HEK293 (cell line): Measurements from ENCODE around the gene TUBB2A.

ENCODE experiments used
- CTCF ChIA-PET: fragments of 350-600 bp; formaldehyde crosslinking; extraction: SDS; loops from one replicate; lab custom pipeline; 2021; ENCODE audit warnings: antibody characterized with exemption; lab: Yijun Ruan, JAX
- POLR2A ChIA-PET: fragments of 300-600 bp; formaldehyde crosslinking; extraction: SDS; loops from one replicate; lab custom pipeline; 2020; ENCODE audit warnings: antibody characterized with exemption, inconsistent platforms; lab: Yijun Ruan, JAX
- H3K27ac ChIP-seq: fragments of 200-500 bp; sonication (Bioruptor generic); 2 replicates; pipeline ENCODE4 v1.5.1; 2014; ENCODE audit warnings: low read depth, low read length, control low read depth, inconsistent platforms; ENCODE audit errors: extremely low read depth
- H3K36me3 ChIP-seq, 2 experiments: fragments of 200-500 bp in 1 of 2; sonication (Bioruptor generic) in 1 of 2; 1 replicate in 1 of 2; 2 replicates in 1 of 2; pipeline ENCODE4 v1.5.1; 2014 to 2017; ENCODE audit warnings: inconsistent platforms in 2 of 2, low read length in 2 of 2; ENCODE audit not compliant: control insufficient read depth in 2 of 2, insufficient read depth in 1 of 2
- H3K4me1 ChIP-seq: fragments of 200-500 bp; sonication (Bioruptor generic); 2 replicates; pipeline ENCODE4 v1.5.1; 2014; ENCODE audit warnings: mild to moderate bottlenecking, low read length, inconsistent platforms; ENCODE audit not compliant: control insufficient read depth, insufficient read depth
- H3K4me3 ChIP-seq: 2 replicates; pipeline ENCODE4 v1.5.1; 2011; ENCODE audit warnings: low read depth, mild to moderate bottlenecking, control low read depth, low read length, moderate library complexity
- H3K9me3 ChIP-seq: fragments of 200-500 bp; sonication (Bioruptor generic); 2 replicates; pipeline ENCODE4 v1.5.1; 2014; ENCODE audit warnings: low read depth, low read length, inconsistent platforms; ENCODE audit not compliant: control insufficient read depth, insufficient read depth
- FEZF1 ChIP-seq: fragments of 450-650 bp; formaldehyde crosslinking; IDR thresholded peaks from 2 replicates; pipeline ENCODE4 v1.5.1; 2016; ENCODE audit warnings: missing biosample characterization, missing genetic modification characterization
- GLIS1 ChIP-seq: fragments of 450-650 bp; formaldehyde crosslinking; IDR thresholded peaks from 2 replicates; pipeline ENCODE4 v1.5.1; 2016; ENCODE audit warnings: missing biosample characterization, missing genetic modification characterization
- GLIS2 ChIP-seq: fragments of 450-650 bp; formaldehyde crosslinking; IDR thresholded peaks from 2 replicates; pipeline ENCODE4 v1.5.1; 2016; ENCODE audit warnings: missing biosample characterization, missing genetic modification characterization
- SCRT2 ChIP-seq: fragments of 450-650 bp; formaldehyde crosslinking; IDR thresholded peaks from 2 replicates; pipeline ENCODE4 v1.5.1; 2016; ENCODE audit warnings: missing biosample characterization, missing genetic modification characterization
- TRIM28 ChIP-seq: IDR thresholded peaks from 2 replicates; pipeline ENCODE4 v1.6.1; 2011; ENCODE audit warnings: low read length, control low read depth, borderline replicate concordance
- ZNF10 ChIP-seq: fragments of 450-650 bp; formaldehyde crosslinking; IDR thresholded peaks from 2 replicates; pipeline ENCODE4 v1.5.1; 2017; ENCODE audit warnings: missing biosample characterization, missing genetic modification characterization
- ZNF239 ChIP-seq: fragments of 450-650 bp; formaldehyde crosslinking; IDR thresholded peaks from 2 replicates; pipeline ENCODE4 v1.5.1; 2016; ENCODE audit warnings: missing biosample characterization, missing genetic modification characterization
- ZNF473 ChIP-seq: fragments of 450-650 bp; formaldehyde crosslinking; IDR thresholded peaks from 2 replicates; pipeline ENCODE4 v1.5.1; 2017; ENCODE audit warnings: missing biosample characterization, missing genetic modification characterization
- ZNF501 ChIP-seq: fragments of 450-650 bp; formaldehyde crosslinking; IDR thresholded peaks from 2 replicates; pipeline ENCODE4 v1.5.1; 2016; ENCODE audit warnings: missing biosample characterization, missing genetic modification characterization
- ZNF510 ChIP-seq: fragments of 450-650 bp; formaldehyde crosslinking; IDR thresholded peaks from 2 replicates; pipeline ENCODE4 v1.5.1; 2018; ENCODE audit warnings: mild to moderate bottlenecking, missing genetic modification characterization, missing biosample characterization; ENCODE audit not compliant: insufficient replicate concordance
- ZNF521 ChIP-seq: fragments of 450-650 bp; formaldehyde crosslinking; IDR thresholded peaks from 2 replicates; pipeline ENCODE4 v1.5.1; 2017; ENCODE audit warnings: missing biosample characterization, mild to moderate bottlenecking, missing genetic modification characterization
- ZNF623 ChIP-seq: fragments of 450-650 bp; formaldehyde crosslinking; IDR thresholded peaks from 2 replicates; pipeline ENCODE4 v1.5.1; 2016; ENCODE audit warnings: missing biosample characterization, missing genetic modification characterization
- ZXDB ChIP-seq: fragments of 450-650 bp; formaldehyde crosslinking; IDR thresholded peaks from 2 replicates; pipeline ENCODE4 v1.5.1; 2016; ENCODE audit warnings: missing biosample characterization, missing genetic modification characterization
- TF ChIP-seq, protein P1 (sequence below): fragments of 450-650 bp; formaldehyde crosslinking; IDR thresholded peaks from 2 replicates; pipeline ENCODE4 v1.5.1; 2016; ENCODE audit warnings: missing biosample characterization, missing genetic modification characterization, low read depth
- TF ChIP-seq, protein P2 (sequence below): fragments of 450-650 bp; formaldehyde crosslinking; IDR thresholded peaks from 2 replicates; pipeline ENCODE4 v1.5.1; 2016; ENCODE audit warnings: missing biosample characterization, missing genetic modification characterization
- TF ChIP-seq, protein P3 (sequence below): fragments of 450-650 bp; formaldehyde crosslinking; IDR thresholded peaks from 2 replicates; pipeline ENCODE4 v1.5.1; 2016; ENCODE audit warnings: missing biosample characterization, missing genetic modification characterization

The TUBB2A gene

DNA sequence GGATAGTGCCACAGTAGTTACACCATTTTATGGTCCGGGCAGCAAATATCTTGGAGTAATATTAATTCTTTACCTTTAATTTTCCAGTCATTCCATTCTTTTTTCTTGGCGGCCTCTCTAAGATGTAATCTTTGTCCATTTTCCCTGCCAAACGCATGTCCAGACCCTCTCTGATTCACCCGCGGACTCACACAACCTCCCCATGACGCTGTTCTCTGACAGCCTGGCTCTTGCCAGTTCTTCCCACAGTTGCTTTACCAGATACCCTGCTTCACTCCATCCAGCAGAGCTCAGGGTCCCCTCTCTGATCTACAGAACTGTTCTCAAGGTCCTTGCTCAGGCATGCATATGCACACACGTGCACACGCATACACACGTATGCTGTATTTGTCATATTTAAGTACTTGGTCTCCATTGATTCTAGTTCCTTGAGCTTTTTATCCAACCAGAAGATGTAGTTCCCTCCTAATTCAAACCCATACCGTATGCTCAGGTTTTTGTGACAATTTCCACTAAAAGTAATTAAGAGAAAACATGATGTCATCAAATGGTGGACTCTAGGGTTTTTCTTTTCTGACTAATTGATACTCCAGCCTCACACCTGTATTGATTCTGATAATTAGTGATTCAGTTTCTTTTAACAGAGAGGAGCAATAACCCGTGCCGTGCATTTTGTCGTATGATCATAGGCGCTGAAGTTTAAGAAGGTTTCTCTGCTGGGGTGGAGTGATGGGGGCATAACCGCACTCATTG lies 28.8 kb downstream of the TUBB2A start:
- H3K36me3 ChIP-seq: peaks cover 6 to 38% of the 10 kb centered on the region in 2 experiments; a peak in 2 of 3 replicates
- no peaks in the 10 kb centered on the region for H3K4me1 ChIP-seq
- H3K4me3 ChIP-seq: no peak overlapping the region
- no peak overlapping the region for H3K27ac ChIP-seq
- ChIA-PET POLR2A (interaction anchor here (1.2 kb wide), 1 partner anchor 10 kb away, joined by 3 read pairs; the partner anchor contains the start of gene BPHL), CTCF (interaction anchor here (0.7 to 6.2 kb wide), 3 partner anchors 13 to 713 kb away, joined by 4 to 69 read pairs (median 4); no protein-coding TSS in a partner anchor)
- H3K9me3 ChIP-seq: no peaks in the 10 kb centered on the region
- TF ChIP-seq FEZF1: no peak
- TF ChIP-seq TRIM28: no peak
- no peak for TF ChIP-seq ZXDB
- no peak for TF ChIP-seq ZNF239
- TF ChIP-seq, protein P1, sequence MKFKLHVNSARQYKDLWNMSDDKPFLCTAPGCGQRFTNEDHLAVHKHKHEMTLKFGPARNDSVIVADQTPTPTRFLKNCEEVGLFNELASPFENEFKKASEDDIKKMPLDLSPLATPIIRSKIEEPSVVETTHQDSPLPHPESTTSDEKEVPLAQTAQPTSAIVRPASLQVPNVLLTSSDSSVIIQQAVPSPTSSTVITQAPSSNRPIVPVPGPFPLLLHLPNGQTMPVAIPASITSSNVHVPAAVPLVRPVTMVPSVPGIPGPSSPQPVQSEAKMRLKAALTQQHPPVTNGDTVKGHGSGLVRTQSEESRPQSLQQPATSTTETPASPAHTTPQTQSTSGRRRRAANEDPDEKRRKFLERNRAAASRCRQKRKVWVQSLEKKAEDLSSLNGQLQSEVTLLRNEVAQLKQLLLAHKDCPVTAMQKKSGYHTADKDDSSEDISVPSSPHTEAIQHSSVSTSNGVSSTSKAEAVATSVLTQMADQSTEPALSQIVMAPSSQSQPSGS: peak; percentile 62; the same call in 1 of the 2 replicates
- TF ChIP-seq ZNF473 (tag by site-specific recombination): no peak

DNA sequence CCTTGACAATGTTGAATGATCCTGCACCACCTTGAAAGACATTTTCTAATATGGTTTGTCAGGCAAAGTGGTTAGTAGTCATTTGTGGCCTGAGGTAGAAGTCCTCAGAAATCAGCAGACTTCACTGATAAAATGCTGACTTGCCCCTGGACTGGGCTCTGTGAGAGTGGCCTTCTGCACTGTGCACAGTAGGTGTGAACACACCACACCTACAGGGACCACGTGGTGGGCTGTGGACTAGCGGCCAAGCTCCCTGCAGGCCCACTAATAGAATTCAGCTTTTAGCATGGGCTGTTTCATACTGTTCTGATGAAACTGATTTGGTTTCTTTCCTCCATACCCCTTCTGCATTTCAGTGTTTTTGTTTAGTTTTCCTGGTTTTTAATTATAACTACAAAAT lies 31.5 kb downstream of the TUBB2A start:
- ChIA-PET CTCF (interaction anchor here (0.6 to 6.2 kb wide), 20 partner anchors 9 to 285 kb away, joined by 3 to 69 read pairs (median 3); partner anchors contain the start of genes SERPINB6 and TUBB2A), POLR2A (no interaction called here)
- Histone ChIP-seq H3K36me3 (peaks cover 6 to 25% of the 10 kb centered on the region in 2 experiments; a peak in 2 of 3 replicates), H3K4me3 (no peak overlapping the region), H3K27ac (no peak overlapping the region), H3K4me1 (no peaks in the 10 kb centered on the region), H3K9me3 (no peaks in the 10 kb centered on the region)
- TF ChIP-seq, protein P2, sequence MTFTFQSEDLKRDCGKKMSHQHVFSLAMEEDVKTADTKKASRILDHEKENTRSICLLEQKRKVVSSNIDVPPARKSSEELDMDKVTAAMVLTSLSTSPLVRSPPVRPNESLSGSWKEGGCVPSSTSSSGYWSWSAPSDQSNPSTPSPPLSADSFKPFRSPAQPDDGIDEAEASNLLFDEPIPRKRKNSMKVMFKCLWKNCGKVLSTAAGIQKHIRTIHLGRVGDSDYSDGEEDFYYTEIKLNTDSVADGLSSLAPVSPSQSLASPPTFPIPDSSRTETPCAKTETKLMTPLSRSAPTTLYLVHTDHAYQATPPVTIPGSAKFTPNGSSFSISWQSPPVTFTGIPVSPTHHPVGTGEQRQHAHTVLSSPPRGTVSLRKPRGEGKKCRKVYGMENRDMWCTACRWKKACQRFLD (tag by site-specific recombination): no peak
- TF ChIP-seq, protein P3, sequence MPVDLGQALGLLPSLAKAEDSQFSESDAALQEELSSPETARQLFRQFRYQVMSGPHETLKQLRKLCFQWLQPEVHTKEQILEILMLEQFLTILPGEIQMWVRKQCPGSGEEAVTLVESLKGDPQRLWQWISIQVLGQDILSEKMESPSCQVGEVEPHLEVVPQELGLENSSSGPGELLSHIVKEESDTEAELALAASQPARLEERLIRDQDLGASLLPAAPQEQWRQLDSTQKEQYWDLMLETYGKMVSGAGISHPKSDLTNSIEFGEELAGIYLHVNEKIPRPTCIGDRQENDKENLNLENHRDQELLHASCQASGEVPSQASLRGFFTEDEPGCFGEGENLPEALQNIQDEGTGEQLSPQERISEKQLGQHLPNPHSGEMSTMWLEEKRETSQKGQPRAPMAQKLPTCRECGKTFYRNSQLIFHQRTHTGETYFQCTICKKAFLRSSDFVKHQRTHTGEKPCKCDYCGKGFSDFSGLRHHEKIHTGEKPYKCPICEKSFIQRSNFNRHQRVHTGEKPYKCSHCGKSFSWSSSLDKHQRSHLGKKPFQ (tag by site-specific recombination): peak; percentile 66; the same call in 1 of the 2 replicates

DNA sequence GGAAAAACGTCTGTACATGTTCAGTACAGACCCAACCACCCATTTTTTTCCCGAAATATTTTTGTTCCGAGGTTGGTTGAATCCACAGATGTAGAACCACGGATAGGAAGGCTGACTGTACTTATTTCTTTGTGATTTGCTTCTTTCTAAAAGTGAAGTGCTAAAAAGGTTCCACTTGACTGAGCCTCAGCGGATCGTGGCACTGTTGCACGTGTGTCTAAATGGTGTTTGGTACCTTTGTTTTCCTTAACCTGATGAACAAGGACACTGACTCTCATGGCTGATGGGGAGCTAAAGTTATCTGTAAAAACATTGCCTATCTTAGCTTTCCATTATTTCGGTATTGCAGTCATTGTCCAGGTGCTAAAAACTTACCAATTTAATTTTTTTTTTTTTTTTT lies 32.7 kb downstream of the TUBB2A start:
- H3K4me3 ChIP-seq: no peak overlapping the region
- no peaks in the 10 kb centered on the region for H3K9me3 ChIP-seq
- no peak overlapping the region for H3K27ac ChIP-seq
- POLR2A ChIA-PET: interaction anchor here (0.7 kb wide), 2 partner anchors 127 to 387 kb away, joined by 4 to 5 read pairs; no protein-coding TSS in a partner anchor
- H3K4me1 ChIP-seq: no peaks in the 10 kb centered on the region
- CTCF ChIA-PET: interaction anchor here (0.6 to 4.5 kb wide), 8 partner anchors 29 to 140 kb away, joined by 3 to 25 read pairs (median 4); partner anchors contain the start of gene TUBB2A
- H3K36me3 ChIP-seq: peaks cover 4 to 14% of the 10 kb centered on the region in 2 experiments; a peak in 2 of 3 replicates
- TF ChIP-seq ZNF10 (tag by site-specific recombination) (no peak), ZNF623 (tag by site-specific recombination) (no peak), GLIS2 (tag by site-specific recombination) (no peak), GLIS1 (no peak), ZNF501 (no peak), ZNF510 (no peak), ZNF521 (tag by site-specific recombination) (no peak), SCRT2 (tag by site-specific recombination) (no peak)
- TF ChIP-seq, all 188 proteins: peak for 0
